ENCODE measurements around the gene CHRNA4.

DNA sequence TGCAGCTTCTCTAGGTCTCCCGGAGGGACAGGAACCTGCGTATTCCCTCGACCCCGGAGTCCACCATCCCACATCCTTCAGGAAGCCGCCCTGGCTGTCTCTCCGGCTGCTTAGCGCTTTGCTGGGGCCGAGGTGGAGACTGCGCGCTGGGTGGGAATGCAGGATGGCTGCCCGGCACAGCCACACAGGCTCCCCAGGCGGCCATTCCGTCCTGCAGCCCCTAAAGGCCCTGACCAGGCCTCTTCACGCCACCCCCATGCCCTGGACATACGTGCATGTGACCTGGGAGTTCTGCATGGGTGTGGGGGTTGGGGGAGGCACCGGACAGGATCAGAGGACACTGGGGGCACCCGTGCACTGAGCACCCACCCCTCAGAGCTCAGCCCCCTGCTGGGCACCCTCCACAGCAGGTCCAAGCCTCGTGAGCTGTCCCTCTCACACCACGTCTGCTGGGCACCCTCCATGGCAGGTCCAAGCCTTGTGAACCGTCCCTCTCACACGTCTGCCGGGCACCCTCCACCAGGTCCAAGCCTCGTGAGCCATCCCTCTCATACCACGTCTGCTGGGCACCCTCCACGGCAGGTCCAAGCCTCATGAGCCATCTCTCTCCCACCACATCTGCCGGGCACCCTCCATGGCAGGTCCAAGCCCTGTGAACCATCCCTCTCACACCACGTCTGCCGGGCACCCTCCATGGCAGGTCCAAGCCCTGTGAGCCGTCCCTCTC, 40.4 kb upstream of the CHRNA4 start:
- TF ChIP-seq, protein P1, sequence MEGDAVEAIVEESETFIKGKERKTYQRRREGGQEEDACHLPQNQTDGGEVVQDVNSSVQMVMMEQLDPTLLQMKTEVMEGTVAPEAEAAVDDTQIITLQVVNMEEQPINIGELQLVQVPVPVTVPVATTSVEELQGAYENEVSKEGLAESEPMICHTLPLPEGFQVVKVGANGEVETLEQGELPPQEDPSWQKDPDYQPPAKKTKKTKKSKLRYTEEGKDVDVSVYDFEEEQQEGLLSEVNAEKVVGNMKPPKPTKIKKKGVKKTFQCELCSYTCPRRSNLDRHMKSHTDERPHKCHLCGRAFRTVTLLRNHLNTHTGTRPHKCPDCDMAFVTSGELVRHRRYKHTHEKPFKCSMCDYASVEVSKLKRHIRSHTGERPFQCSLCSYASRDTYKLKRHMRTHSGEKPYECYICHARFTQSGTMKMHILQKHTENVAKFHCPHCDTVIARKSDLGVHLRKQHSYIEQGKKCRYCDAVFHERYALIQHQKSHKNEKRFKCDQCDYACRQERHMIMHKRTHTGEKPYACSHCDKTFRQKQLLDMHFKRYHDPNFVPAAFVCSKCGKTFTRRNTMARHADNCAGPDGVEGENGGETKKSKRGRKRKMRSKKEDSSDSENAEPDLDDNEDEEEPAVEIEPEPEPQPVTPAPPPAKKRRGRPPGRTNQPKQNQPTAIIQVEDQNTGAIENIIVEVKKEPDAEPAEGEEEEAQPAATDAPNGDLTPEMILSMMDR (IDR thresholded peaks at IDR 0.05; ENCODE audit: borderline replicate concordance, extremely low read depth, low read length, poor library complexity, severe bottlenecking): no peak
- no peak for TF ChIP-seq EZH2 (IDR thresholded peaks at IDR 0.05; ENCODE audit: borderline replicate concordance, low read depth, low read length, severe bottlenecking)
